Activated CD4-positive, alpha-beta T cell treated with anti-CD3 and anti-CD28 coated beads, Interleukin-2, amount 10 ng/mL, durations not matched to agents 24 days and 14 days (primary cell): Measurements from ENCODE around the gene MICA. TPM values are rescaled to one million over a fixed set of nuclear protein-coding genes. Genes with fewer than 3 reads are reported as not detected.
A peak's percentile ranks its signal among the peaks of the same experiment; 100 is the strongest.
"Not testable (repeated sequence)": the region's sequence is repeated elsewhere in the genome, so short reads cannot be mapped to it uniquely, and the experiment has no call there.

Experiments
- DNase-seq: peaks from one replicate; pipeline ENCODE4 v3.0.0; 2022
- H3K27ac Mint-ChIP-seq: one replicate; pipeline ENCODE4 v1.8.0; 2022; ENCODE audit warnings: mild to moderate bottlenecking, mixed read lengths
- H3K27me3 Mint-ChIP-seq: one replicate; pipeline ENCODE4 v1.8.0; 2022; ENCODE audit warnings: mixed read lengths
- H3K36me3 Mint-ChIP-seq: one replicate; pipeline ENCODE4 v1.8.0; 2022; ENCODE audit warnings: low read depth, mild to moderate bottlenecking, mixed read lengths
- H3K4me1 Mint-ChIP-seq: one replicate; pipeline ENCODE4 v1.8.0; 2021; ENCODE audit warnings: mixed read lengths
- H3K4me3 Mint-ChIP-seq: one replicate; pipeline ENCODE4 v1.8.0; 2022; ENCODE audit warnings: mild to moderate bottlenecking, moderate library complexity, mixed read lengths
- H3K9me3 Mint-ChIP-seq: one replicate; pipeline ENCODE4 v1.8.0; 2021; ENCODE audit warnings: mixed read lengths
- intact Hi-C: fragments of 100-400 bp; cut with micrococcal nuclease; formaldehyde crosslinking; loops from one replicate; pipeline ENCODE4 v1.15.1; 2023
- total RNA-seq: library from RNA; stranded (reverse); gene quantifications from 2 replicates; pipeline ENCODE4 v1.2.3, GENCODE V29; 2022

MICA gene
- total RNA-seq, 1 donor from 2014 or later: 6.5 TPM

DNA sequence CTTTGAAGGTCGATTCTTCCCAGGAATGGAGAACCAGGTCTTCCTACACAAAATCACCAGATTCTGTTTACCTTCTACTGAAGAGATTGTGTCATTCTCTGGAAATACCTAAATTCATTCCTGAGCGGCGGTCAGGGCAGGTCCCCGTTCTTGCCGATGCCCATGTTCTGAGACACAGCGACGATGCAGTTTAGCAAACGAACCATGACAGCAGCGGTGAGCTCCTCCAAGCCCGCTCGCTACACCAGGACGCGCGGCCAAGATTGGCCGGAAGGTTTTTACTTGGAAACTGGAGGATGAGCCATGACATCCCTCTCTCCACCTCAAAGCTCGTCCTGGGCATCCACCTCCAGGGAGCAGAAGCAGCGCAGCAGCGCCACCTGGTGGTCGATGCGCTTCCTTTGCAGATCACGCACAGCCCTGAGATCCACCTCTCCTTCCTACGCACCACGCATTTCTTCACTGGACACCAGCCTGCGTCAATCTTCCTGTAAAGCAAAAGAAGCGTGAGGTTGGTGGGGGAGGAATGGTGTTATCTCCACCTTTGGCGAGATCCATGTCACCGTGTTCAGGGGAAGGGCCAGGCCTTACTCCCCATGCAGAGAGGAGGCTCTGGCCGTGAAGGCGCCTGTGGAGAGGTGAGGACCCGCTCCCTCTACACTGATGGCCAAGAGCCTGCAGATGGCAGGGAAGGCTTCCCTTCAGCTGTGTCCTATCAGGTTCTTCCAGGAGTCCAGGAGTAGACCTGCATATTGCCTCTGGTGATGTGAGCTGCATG, 36.5 kb upstream of the MICA start:
- peak overlapping the region; percentile 42 for H3K27ac Mint-ChIP-seq
- H3K27me3 Mint-ChIP-seq: peaks cover 58% of the 10 kb centered on the region
- peaks cover 13% of the 10 kb centered on the region for H3K4me1 Mint-ChIP-seq
- peak; percentile 96 for DNase-seq
- intact Hi-C loops: loop anchor here (1.0 kb wide), 4 partner anchors 10 to 230 kb away; partner anchors contain the start of gene HLA-B
- peak overlapping the region; percentile 79 for H3K4me3 Mint-ChIP-seq
- H3K36me3 Mint-ChIP-seq: no peaks in the 10 kb centered on the region
- peaks cover 2% of the 10 kb centered on the region for H3K9me3 Mint-ChIP-seq

DNA sequence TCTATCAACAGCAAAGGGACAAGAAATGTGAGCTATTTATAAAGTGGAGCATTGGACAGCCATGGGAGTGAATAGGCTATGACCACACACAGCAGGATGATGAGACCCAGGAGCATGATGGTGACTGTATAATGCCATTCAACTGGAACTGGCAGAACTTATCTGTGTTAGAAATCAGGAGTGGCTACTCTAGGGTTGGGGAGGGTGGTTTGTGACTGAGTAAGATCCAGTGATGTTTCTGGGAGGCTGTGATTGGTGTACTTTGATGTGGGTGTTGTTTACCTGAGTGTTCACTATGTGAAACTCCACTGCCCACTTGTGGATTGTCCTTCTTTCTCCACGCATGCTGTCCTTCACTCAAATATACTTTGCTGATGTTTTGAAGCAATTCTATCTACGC, 34.9 kb upstream of the MICA start:
- intact Hi-C loops: no loop called here
- H3K4me3 Mint-ChIP-seq: no peak overlapping the region

DNA sequence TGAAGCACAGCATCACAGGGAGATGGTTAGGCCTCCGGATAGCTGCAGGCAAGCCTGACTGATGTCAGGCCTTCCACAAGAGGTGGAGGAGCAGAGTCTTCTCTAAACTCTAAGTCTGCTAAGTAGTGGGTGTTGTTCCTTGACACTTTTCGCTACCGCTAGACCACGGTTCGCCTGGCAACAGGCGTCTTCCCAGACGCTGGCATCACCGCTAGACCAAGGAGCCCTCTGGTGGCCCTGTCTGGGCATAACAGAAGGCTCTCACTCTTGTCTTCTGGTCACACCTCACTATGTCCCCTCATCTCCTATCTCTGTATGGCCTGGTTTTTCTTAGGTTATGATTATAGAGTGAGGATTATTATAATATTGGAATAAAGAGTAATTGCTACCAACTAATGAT, 29.3 kb upstream of the MICA start:
- DNase-seq, H3K9me3 Mint-ChIP-seq, H3K36me3 Mint-ChIP-seq, H3K4me3 Mint-ChIP-seq, H3K27ac Mint-ChIP-seq, H3K4me1 Mint-ChIP-seq, intact Hi-C loops: not testable (repeated sequence)
- H3K27me3 Mint-ChIP-seq: peaks cover 22% of the 10 kb centered on the region

More for the DNA sequence above, 34.9 kb upstream of the MICA start:
- peaks cover 4% of the 10 kb centered on the region for H3K36me3 Mint-ChIP-seq
- peaks cover 56% of the 10 kb centered on the region for H3K27me3 Mint-ChIP-seq
- peaks cover 16% of the 10 kb centered on the region for H3K4me1 Mint-ChIP-seq
- H3K9me3 Mint-ChIP-seq: peaks cover 5% of the 10 kb centered on the region
- no peak for DNase-seq
- H3K27ac Mint-ChIP-seq: no peak overlapping the region

DNA sequence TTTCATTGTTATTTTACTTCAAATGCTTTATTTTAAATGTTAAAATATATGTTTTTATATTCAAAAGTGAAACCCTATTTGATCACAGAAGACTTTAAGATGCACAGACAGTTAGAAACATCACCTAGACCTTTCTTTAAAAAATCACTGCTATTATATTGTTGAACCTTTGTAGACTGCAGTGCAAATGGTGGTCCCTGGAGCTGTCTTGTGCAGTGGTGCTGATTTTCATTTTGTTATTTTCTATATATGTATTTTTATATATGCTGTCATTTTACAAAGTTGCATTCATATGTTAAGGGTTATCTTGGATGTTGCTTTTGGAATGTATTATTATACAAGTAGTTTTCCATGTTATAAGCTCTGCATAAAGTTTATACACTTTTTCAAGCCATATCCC, 27.7 kb upstream of the MICA start:
- DNase-seq: no peak
- Mint-ChIP-seq H3K27ac (no peak overlapping the region), H3K36me3 (peaks cover 4% of the 10 kb centered on the region), H3K9me3 (peaks cover 5% of the 10 kb centered on the region), H3K4me1 (peaks cover 4% of the 10 kb centered on the region), H3K4me3 (no peak overlapping the region), H3K27me3 (peaks cover 17% of the 10 kb centered on the region)
- intact Hi-C loops: no loop called here

DNA sequence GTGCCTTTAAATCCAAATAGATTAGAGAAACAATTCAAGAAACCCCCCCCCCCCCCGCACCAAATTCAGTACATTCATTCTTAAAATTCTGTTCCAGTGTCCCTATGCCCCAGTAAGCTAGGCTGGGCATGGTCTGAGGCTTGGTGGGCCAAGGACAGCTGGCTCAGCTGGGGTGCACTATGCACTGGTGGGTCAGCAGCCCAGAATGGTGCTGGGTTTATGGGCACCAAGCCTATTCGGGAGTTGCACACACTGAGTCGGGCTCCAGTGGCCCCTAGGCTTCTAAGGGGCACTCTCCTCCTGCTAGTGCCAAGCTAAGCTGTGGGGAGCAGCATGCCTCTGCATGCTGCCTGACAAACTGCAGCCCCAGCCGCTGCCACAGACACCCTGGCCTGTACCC, 26.4 kb upstream of the MICA start:
- H3K27me3 Mint-ChIP-seq: peaks cover 23% of the 10 kb centered on the region

DNA sequence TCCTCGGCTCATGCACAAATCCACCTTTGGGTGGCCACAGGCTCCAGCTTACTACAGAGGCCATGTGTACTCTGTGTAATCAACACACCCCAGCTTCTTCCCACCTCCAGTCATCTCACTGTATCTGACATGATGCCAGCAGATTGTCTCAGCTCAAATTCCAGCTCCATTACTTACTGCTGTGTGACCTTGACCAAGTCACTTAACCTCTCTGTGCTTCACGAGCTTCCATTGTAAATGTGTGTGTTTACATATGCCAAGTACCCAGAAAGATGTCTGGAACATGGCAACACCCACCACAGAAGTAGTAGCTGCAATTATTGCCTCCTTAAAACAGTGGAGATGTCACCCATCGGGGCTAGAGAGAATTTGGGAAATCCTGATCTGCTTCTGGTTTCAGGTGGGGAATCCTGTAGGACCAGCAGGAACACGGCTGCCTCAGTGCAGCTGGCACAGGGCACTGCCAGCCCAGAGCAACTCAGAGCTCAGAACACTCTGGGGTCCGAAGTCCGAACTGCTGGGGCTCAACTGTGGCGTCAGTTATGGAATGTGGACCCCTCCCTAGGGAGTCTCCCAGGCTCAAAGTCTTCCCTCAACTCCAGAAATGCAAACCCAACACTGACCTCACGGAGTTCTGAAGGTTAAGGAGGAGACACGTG, 25.2 kb upstream of the MICA start:
- Mint-ChIP-seq H3K4me1 (no peaks in the 10 kb centered on the region), H3K27me3 (peaks cover 28% of the 10 kb centered on the region), H3K36me3 (no peaks in the 10 kb centered on the region), H3K9me3 (no peaks in the 10 kb centered on the region), H3K4me3 (no peak overlapping the region), H3K27ac (no peak overlapping the region)
- intact Hi-C loops: no loop called here
- DNase-seq: no peak

More for the DNA sequence above, 26.4 kb upstream of the MICA start:
- Mint-ChIP-seq H3K4me1 (peaks cover 2% of the 10 kb centered on the region), H3K4me3 (no peak overlapping the region), H3K27ac (no peak overlapping the region), H3K36me3 (peaks cover 2% of the 10 kb centered on the region), H3K9me3 (peaks cover 2% of the 10 kb centered on the region)
- DNase-seq: no peak
- intact Hi-C loops: no loop called here

DNA sequence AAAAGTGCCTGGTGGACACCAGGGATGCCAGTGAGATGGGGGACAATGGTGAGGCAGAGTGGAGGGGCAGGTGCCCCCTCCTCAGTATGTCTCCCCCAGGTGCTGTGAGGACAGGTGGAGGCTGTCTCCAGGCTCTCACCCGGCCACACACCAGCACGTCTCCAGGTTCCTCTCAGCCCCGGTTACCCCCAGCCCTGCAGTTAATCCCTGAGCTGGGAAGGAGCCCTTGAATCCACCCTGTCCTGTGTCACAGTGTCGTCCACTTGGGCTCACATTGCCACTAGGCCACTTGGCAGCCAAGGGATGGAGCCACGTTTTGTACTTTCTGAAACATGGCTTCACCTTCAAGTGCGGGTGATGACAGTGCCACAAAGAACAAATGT, 24.7 kb upstream of the MICA start:
- Mint-ChIP-seq H3K27me3 (peaks cover 28% of the 10 kb centered on the region), H3K36me3 (no peaks in the 10 kb centered on the region), H3K27ac (no peak overlapping the region), H3K4me3 (no peak overlapping the region), H3K4me1 (no peaks in the 10 kb centered on the region), H3K9me3 (no peaks in the 10 kb centered on the region)
- DNase-seq: no peak
- intact Hi-C loops: no loop called here

DNA sequence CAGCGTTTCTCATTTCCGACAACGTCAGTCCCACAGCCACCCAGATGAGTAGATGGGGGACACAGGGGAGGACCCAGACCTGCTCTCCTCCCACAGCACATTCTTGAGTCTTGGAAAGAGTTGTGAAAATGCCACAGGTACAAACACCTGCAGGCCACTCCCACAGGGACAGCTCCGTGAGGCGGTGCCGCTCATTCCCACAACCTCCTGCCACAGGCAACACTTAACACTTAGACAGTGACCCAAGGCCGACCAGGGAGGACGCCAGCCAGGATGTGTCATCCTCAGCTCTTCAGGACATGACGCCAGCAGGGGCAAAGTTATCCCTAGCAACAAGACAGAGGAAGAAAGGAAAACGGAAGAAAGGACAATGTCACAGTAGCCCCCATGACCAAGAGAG, 23.5 kb upstream of the MICA start:
- no peaks in the 10 kb centered on the region for H3K9me3 Mint-ChIP-seq
- H3K27me3 Mint-ChIP-seq: peaks cover 31% of the 10 kb centered on the region
- H3K36me3 Mint-ChIP-seq: no peaks in the 10 kb centered on the region
- no peaks in the 10 kb centered on the region for H3K4me1 Mint-ChIP-seq
- H3K4me3 Mint-ChIP-seq: no peak overlapping the region
- no peak overlapping the region for H3K27ac Mint-ChIP-seq
- intact Hi-C loops: no loop called here
- no peak for DNase-seq

DNA sequence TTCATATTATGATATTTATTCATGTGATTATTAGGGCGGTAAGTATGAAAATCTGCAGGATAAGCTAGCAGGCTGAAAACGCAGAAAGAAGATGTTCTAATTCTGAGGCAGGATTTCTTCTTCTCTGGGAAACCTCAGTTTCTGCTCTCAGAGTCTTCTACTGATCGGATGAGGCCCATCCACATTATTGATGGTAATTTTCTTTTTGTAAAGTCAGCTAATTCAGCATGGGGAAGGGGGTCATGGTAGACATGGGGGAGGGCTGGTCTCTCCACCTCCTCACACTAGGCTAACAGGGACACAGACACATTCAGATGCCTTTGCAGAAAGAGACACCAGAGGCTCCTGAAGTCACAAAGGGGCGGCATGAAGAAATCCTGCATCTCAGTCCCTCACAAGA, 21.7 kb upstream of the MICA start:
- Mint-ChIP-seq H3K4me3 (no peak overlapping the region), H3K27ac (no peak overlapping the region), H3K27me3 (peaks cover 35% of the 10 kb centered on the region), H3K4me1 (no peaks in the 10 kb centered on the region), H3K9me3 (no peaks in the 10 kb centered on the region), H3K36me3 (no peaks in the 10 kb centered on the region)
- DNase-seq: no peak
- intact Hi-C loops: no loop called here

DNA sequence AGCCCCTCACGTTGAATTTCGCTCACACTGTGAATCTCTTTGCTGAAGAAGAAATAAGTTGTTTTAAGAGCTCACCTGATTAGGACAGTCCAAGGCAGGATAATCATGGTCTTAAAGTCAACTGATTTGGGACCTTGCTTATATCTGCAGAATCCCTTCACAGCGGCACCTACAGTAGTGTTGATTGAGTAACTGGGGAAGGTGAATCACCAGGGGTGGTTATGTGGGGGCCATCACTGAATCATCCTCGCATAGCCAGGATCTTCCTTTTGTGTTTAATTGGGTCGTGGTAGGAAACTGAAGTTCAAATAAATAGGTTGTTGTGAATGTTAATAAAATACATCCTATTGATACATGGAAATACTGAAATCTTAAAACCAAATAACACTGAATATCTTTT, 20.2 kb upstream of the MICA start:
- no peak overlapping the region for H3K27ac Mint-ChIP-seq
- peaks cover 2% of the 10 kb centered on the region for H3K4me1 Mint-ChIP-seq
- H3K27me3 Mint-ChIP-seq: peaks cover 37% of the 10 kb centered on the region
- H3K4me3 Mint-ChIP-seq: no peak overlapping the region
- no peaks in the 10 kb centered on the region for H3K9me3 Mint-ChIP-seq
- intact Hi-C loops: no loop called here
- no peak for DNase-seq
- no peaks in the 10 kb centered on the region for H3K36me3 Mint-ChIP-seq

DNA sequence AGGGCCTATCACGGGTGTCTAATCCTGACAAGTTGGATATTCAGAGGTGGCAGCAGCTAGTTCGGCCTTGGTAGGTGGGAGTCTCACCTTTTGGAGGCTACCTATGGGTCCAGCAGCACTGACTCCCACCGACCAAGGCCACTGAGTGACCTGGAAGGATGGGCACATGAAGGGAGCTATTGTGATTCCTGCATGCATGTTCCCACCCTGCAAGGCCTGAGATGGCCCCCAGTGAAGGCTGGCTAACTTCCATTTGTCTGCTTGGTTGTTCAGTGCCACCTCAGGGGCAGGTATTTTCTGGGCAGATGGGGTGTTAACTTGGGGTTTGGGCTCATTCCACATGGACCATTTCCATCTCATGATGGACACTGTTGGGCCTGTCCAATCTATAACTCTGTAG, 18.4 kb upstream of the MICA start:
- peaks cover 36% of the 10 kb centered on the region for H3K27me3 Mint-ChIP-seq
- no peak overlapping the region for H3K4me3 Mint-ChIP-seq
- no peaks in the 10 kb centered on the region for H3K36me3 Mint-ChIP-seq
- H3K4me1 Mint-ChIP-seq: peaks cover 4% of the 10 kb centered on the region
- H3K9me3 Mint-ChIP-seq: no peaks in the 10 kb centered on the region
- H3K27ac Mint-ChIP-seq: no peak overlapping the region
- DNase-seq: peak; percentile 34
- intact Hi-C loops: no loop called here

DNA sequence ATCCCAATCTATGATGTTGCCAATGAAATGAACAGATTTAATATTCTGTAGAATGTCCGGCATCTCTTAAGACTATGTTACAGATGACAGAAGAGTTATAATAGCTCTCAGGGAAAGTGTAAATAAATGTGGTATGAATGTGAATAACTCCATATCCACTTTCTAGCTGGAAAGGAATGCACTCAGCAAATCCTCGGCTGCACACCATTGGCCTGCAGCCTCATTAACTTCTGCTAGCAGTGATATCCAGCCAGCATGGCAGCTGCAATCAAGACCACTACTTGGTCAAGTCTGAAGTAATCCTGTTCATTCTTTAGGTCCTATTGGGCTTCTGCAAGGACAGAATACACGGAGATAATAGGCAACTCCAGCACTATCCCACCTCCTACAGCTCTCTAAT, 17.3 kb upstream of the MICA start:
- Mint-ChIP-seq H3K27me3 (peaks cover 35% of the 10 kb centered on the region), H3K4me1 (peaks cover 4% of the 10 kb centered on the region), H3K27ac (no peak overlapping the region), H3K9me3 (no peaks in the 10 kb centered on the region), H3K4me3 (no peak overlapping the region), H3K36me3 (no peaks in the 10 kb centered on the region)
- DNase-seq: no peak
- intact Hi-C loops: no loop called here

DNA sequence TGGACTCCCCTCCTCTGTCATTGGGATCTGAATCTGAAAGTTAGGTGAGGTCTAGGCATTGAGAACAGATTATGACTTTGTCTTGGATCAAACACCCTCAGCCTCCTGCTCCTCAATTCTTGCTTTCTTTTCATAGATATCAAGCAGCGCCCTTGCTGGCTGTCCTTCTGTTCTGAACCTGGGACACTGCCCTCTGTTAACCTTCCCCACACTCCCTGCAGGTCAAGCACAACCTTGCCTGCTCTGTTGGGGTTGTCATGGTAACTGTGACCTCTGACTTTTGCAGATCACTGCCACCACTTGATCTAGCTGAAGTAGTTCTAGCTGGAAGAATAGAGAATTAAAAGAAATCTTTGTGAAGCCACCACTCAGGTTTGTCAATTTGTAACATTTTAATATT, 16.4 kb upstream of the MICA start:
- H3K27me3 Mint-ChIP-seq: peaks cover 28% of the 10 kb centered on the region
- H3K4me1 Mint-ChIP-seq: peaks cover 4% of the 10 kb centered on the region
- peak; percentile 52 for DNase-seq
- no peak overlapping the region for H3K4me3 Mint-ChIP-seq
- intact Hi-C loops: no loop called here
- H3K27ac Mint-ChIP-seq: no peak overlapping the region
- H3K9me3 Mint-ChIP-seq: no peaks in the 10 kb centered on the region
- no peaks in the 10 kb centered on the region for H3K36me3 Mint-ChIP-seq

DNA sequence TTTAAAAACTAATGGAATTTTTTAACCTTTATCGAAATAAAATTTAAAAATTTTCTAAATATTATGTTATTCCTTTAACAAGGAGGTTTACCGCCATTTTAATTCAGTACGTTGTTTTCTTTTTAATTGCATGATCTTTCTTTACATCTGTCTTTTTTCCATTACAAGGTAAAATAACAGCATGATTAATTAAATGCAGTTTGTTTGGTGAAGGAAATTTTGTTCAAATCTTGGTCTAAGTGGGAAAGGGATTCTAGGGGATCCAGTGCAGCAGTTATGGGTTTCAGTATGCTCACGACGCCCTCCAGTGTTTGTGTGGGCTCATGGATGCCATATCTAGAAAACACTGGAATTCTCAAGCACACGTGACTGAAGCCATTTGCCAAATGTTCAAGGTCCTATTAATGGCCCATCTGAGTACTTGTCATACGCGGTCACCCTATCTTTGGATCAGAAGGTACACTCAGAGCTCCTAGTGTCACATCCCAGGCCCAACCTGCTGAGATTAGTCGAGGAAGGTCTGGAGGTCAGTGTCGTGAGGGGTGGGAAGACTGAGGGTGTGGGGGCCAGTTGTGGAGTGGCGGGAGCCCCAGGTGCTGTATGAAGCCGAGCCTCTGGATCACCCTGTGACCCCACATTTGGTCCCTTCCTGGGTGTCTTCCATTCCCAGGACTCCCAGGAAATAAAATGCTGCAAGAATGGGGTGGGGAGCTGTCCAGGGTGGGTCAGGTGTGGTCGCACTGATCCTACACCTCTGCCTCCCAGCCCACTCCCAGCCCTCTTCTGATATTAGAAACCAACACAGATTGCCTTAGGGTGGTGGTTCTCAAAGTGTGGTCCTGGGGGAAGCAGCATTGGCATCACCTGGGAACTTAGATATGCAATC, 14.2 kb upstream of the MICA start:
- H3K27me3 Mint-ChIP-seq: peaks cover 18% of the 10 kb centered on the region
- H3K36me3 Mint-ChIP-seq, H3K4me3 Mint-ChIP-seq, intact Hi-C loops, DNase-seq, H3K27ac Mint-ChIP-seq, H3K4me1 Mint-ChIP-seq, H3K9me3 Mint-ChIP-seq: not testable (repeated sequence)
